HepG2 (cell line): ENCODE measurements around the gene FHIT. TPM values are rescaled to one million over a fixed set of nuclear protein-coding genes. Genes with fewer than 3 reads are reported as not detected.

ENCODE experiments used
- ATAC-seq: fragments of 200-7000 bp; cut with Tn5 transposase; 3 replicates; pipeline ENCODE4 v1.9.1; 2020; ENCODE audit warnings: mild to moderate bottlenecking, moderate library complexity
- BruUV-seq: library from RNA; stranded (reverse); fragments of 400-500 nt; replicated peaks from 2 replicates; lab custom pipeline; 2021; lab: Mats Ljungman, UMichigan
- CTCF ChIA-PET: fragments of 300-600 bp; formaldehyde crosslinking; extraction: SDS; loops from one replicate; lab custom pipeline; 2021; ENCODE audit warnings: low total read pairs, inconsistent platforms, low intra/inter-chr PET ratio; lab: Yijun Ruan, JAX
- POLR2A ChIA-PET: fragments of 350-600 bp; sonication (Branson Sonifier 250); formaldehyde crosslinking; loops from one replicate; lab custom pipeline; 2020; ENCODE audit warnings: antibody characterized with exemption, inconsistent platforms; lab: Yijun Ruan, JAX
- DNase-seq: peaks from one replicate; pipeline ENCODE4 v3.0.0-alpha.2; 2015; ENCODE audit warnings: low spot score
- FAIRE-seq: peaks from 3 replicates; lab custom pipeline; 2011; peaks lifted over from hg19 to GRCh38; lab: Jason Lieb, UNC
- H2AFZ ChIP-seq: one replicate; pipeline ENCODE4 v1.6.1; 2011; ENCODE audit warnings: low read length, inconsistent platforms
- H3K27ac ChIP-seq: fragments of 300-600 bp; 3 replicates; pipeline ENCODE4 v1.8.0; 2011; ENCODE audit warnings: mixed run types, mild to moderate bottlenecking, mixed read lengths, low read length, inconsistent platforms; ENCODE audit not compliant: insufficient read depth; ENCODE audit errors: extremely low read length
- H3K27me3 ChIP-seq, 2 experiments: fragments of 200-600 bp in 1 of 2; 2 replicates in 1 of 2; 3 replicates in 1 of 2; pipeline versions ENCODE4 v1.6.0 to v1.8.0; 2011; ENCODE audit warnings: low read length in 2 of 2, mild to moderate bottlenecking in 2 of 2, moderate library complexity in 2 of 2, inconsistent platforms in 1 of 2; ENCODE audit not compliant: insufficient read depth in 2 of 2, control insufficient read depth in 1 of 2
- H3K36me3 ChIP-seq, 2 experiments: fragments of 200-600 bp in 1 of 2; replicated peaks in 1 of 2; 2 replicates in 1 of 2; 3 replicates in 1 of 2; pipeline versions ENCODE4 v1.5.1 to v1.8.0; 2011; ENCODE audit warnings: low read length in 2 of 2, inconsistent platforms in 1 of 2; ENCODE audit not compliant: insufficient read depth in 2 of 2, control insufficient read depth in 1 of 2
- H3K4me1 ChIP-seq: 2 replicates; pipeline ENCODE4 v1.5.1; 2012; ENCODE audit warnings: low read length, inconsistent platforms; ENCODE audit not compliant: insufficient read depth
- H3K4me2 ChIP-seq: 2 replicates; pipeline ENCODE4 v1.6.0; 2011; ENCODE audit warnings: low read depth, low read length, inconsistent platforms
- H3K4me3 ChIP-seq, 3 experiments: fragments of 200-600 bp in 1 of 3; sonication (generic), shearing (Covaris generic) in 1 of 3; replicated peaks in 1 of 3; 2 replicates each; pipeline ENCODE4 v1.5.1; 2011 to 2016; ENCODE audit warnings: low read length in 3 of 3, inconsistent platforms in 2 of 3, low read depth in 2 of 3, mild to moderate bottlenecking in 2 of 3, control low read depth in 1 of 3, mixed read lengths in 1 of 3; ENCODE audit not compliant: insufficient read depth in 1 of 3
- H3K79me2 ChIP-seq: one replicate; pipeline ENCODE4 v1.6.1; 2011; ENCODE audit warnings: low read length, inconsistent platforms; ENCODE audit not compliant: insufficient read depth
- H3K9ac ChIP-seq: 2 replicates; pipeline ENCODE4 v1.6.0; 2011; ENCODE audit warnings: mild to moderate bottlenecking, low read depth, low read length, inconsistent platforms; ENCODE audit not compliant: insufficient read depth
- H3K9me3 ChIP-seq: 2 replicates; pipeline ENCODE4 v1.5.1; 2012; ENCODE audit warnings: mild to moderate bottlenecking, low read length
- H4K20me1 ChIP-seq: 2 replicates; pipeline ENCODE4 v1.6.0; 2011; ENCODE audit warnings: inconsistent platforms, mild to moderate bottlenecking, low read length, moderate library complexity; ENCODE audit not compliant: insufficient read depth
- ATF7-NPFF ChIP-seq: sonication (generic); formaldehyde crosslinking; IDR thresholded peaks from 2 replicates; pipeline ENCODE4 v1.8.1; 2023; ENCODE audit warnings: mild to moderate bottlenecking, low read depth, missing genetic modification reagents, moderate library complexity
- GZF1 ChIP-seq: sonication (generic); formaldehyde crosslinking; IDR thresholded peaks from 2 replicates; pipeline ENCODE4 v1.5.1; 2020; ENCODE audit warnings: mild to moderate bottlenecking, missing genetic modification reagents
- HOMEZ ChIP-seq: IDR thresholded peaks from 2 replicates; pipeline ENCODE4 v1.6.1; 2016; ENCODE audit warnings: low read depth
- HOXA5 ChIP-seq: sonication (generic); formaldehyde crosslinking; IDR thresholded peaks from 2 replicates; pipeline ENCODE4 v1.4.0; 2020; ENCODE audit warnings: missing genetic modification reagents
- HOXD1 ChIP-seq: sonication (generic); formaldehyde crosslinking; IDR thresholded peaks from 2 replicates; pipeline ENCODE4 v1.5.0; 2020; ENCODE audit warnings: missing genetic modification reagents
- MXD4 ChIP-seq: IDR thresholded peaks from 2 replicates; pipeline ENCODE4 v1.6.1; 2016; ENCODE audit warnings: mild to moderate bottlenecking, missing biosample characterization, missing genetic modification reagents
- POLR2A ChIP-seq, 2 experiments: IDR thresholded peaks; 2 replicates each; pipeline ENCODE4 v1.6.1; 2011; ENCODE audit warnings: low read depth in 2 of 2, low read length in 2 of 2, mild to moderate bottlenecking in 1 of 2, moderate library complexity in 1 of 2; ENCODE audit not compliant: insufficient read depth in 1 of 2
- TCF12 ChIP-seq, 2 experiments: fragments of 450-650 bp in 1 of 2; sonication (generic) in 1 of 2; formaldehyde crosslinking in 1 of 2; IDR thresholded peaks; 2 replicates each; pipeline versions ENCODE4 v1.6.1 to v1.8.0; 2017 to 2022; ENCODE audit warnings: antibody characterized with exemption in 1 of 2, mild to moderate bottlenecking in 1 of 2, missing genetic modification reagents in 1 of 2, moderate library complexity in 1 of 2
- ZBTB49 ChIP-seq: sonication (generic); formaldehyde crosslinking; IDR thresholded peaks from 2 replicates; pipeline ENCODE4 v1.4.0; 2020; ENCODE audit warnings: missing genetic modification reagents, borderline replicate concordance
- ZIK1 ChIP-seq: sonication (generic); formaldehyde crosslinking; IDR thresholded peaks from 2 replicates; pipeline ENCODE4 v1.5.0; 2020; ENCODE audit warnings: mild to moderate bottlenecking, low read depth, missing genetic modification reagents, borderline replicate concordance
- ZNF3 ChIP-seq: IDR thresholded peaks from 2 replicates; pipeline ENCODE4 v1.7.0; 2017; ENCODE audit warnings: inconsistent platforms
- ZNF33B ChIP-seq: sonication (generic); formaldehyde crosslinking; IDR thresholded peaks from 2 replicates; pipeline ENCODE4 v1.5.1; 2020; ENCODE audit warnings: mild to moderate bottlenecking, missing genetic modification reagents
- ZNF547 ChIP-seq: sonication (generic); formaldehyde crosslinking; IDR thresholded peaks from 2 replicates; pipeline ENCODE4 v1.5.1; 2020; ENCODE audit warnings: mild to moderate bottlenecking, missing genetic modification reagents
- ZNF562 ChIP-seq: sonication (generic); formaldehyde crosslinking; IDR thresholded peaks from 2 replicates; pipeline ENCODE4 v1.8.0; 2022; ENCODE audit warnings: missing genetic modification reagents, borderline replicate concordance
- ZNF768 ChIP-seq: sonication (generic); formaldehyde crosslinking; IDR thresholded peaks from 2 replicates; pipeline ENCODE4 v1.4.0; 2020; ENCODE audit warnings: missing genetic modification reagents
- ZNF792 ChIP-seq: IDR thresholded peaks from 2 replicates; pipeline ENCODE4 v1.6.1; 2016
- WGBS: methylation state at CpG from one replicate; pipeline ENCODE4 v1.1.6; 2017; ENCODE audit warnings: low lambda C conversion rate; 5-methylcytosine and 5-hydroxymethylcytosine counted together
- in situ Hi-C: cut with HindIII; loops from 2 replicates; pipeline ENCODE4 v1.10.0; 2017; ENCODE audit warnings: low pct_unique_long_range_greater_than_20kb; ENCODE audit not compliant: extremely low pct_ligation_motif_present
- intact Hi-C: fragments of 100-400 bp; cut with micrococcal nuclease; formaldehyde crosslinking; loops from one replicate; pipeline ENCODE4 v1.10.0; 2022; ENCODE audit not compliant: unreplicated experiment
- polyA plus RNA-seq, 8 experiments: library from polyadenylated mRNA; depleted of rRNA in 3 of 8; stranded (reverse) in 7 of 8; unstranded in 1 of 8; fragments of >200 nt; fragmentation: Illumina TruSeq in 4 of 8; extraction: Trizol in 4 of 8; gene quantifications; 2 replicates each; pipeline versions ENCODE4 v1.2.1 to v1.2.3, GENCODE V29; 2011 to 2016; ENCODE audit warnings: low read depth in 4 of 8, missing spikeins in 1 of 8, mixed read lengths in 1 of 8; ENCODE audit not compliant: insufficient read depth in 1 of 8
- total RNA-seq, 5 experiments: library from RNA; depleted of rRNA; stranded (reverse); fragments of >200 nt; fragmentation: Illumina TruSeq; extraction: Trizol; gene quantifications; 2 replicates each; pipeline ENCODE4 v1.2.3, GENCODE V29; 2016; ENCODE audit warnings: low read depth in 1 of 5
- TF ChIP-seq, protein P1 (sequence below): sonication (generic); formaldehyde crosslinking; IDR thresholded peaks from 2 replicates; pipeline ENCODE4 v1.5.1; 2020; ENCODE audit warnings: mild to moderate bottlenecking, moderate library complexity, missing genetic modification reagents
- TF ChIP-seq, protein P2 (sequence below): sonication (generic); formaldehyde crosslinking; IDR thresholded peaks from 2 replicates; pipeline ENCODE4 v1.4.0; 2020; ENCODE audit warnings: missing genetic modification reagents, mild to moderate bottlenecking, borderline replicate concordance

FHIT gene
- total and polyA plus RNA-seq, 2 of the 13 experiments (the other 11 are each of a cell fraction or from before 2014, with no cell fraction given), result 4.0 to 4.6 TPM

DNA sequence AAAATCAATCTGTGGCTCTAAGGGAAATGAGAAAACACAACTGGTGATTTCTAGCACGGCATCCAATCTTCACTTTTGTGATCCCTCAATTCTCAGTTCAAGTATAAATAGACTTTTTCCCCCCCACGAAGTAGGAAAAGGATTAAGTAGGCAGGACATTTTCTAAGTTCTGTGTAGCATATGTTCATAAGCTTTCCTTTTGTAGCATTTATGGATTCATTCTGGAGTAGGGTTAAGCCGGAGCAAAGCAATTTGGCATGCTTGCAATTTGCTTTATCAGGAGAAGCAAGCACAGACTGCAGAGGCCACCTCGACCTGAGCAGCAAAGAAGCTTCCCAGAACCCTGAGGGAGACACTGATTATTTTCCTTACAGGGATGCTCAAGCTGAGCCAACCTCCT lies 66.3 kb downstream of the FHIT start:
- in situ Hi-C loops (no loop called here), intact Hi-C loops (no loop called here)
- no peak for TF ChIP-seq ZBTB49 (CRISPR knock-in tag)
- no peak for TF ChIP-seq POLR2A (IDR thresholded peaks at IDR 0.05; ENCODE audit: insufficient read depth in 1 of 2, low read depth in 2 of 2, low read length in 2 of 2)
- no peak for TF ChIP-seq ZNF3 (CRISPR knock-in tag)
- TF ChIP-seq ZNF33B, result no peak
- no peak for TF ChIP-seq ZNF792 (CRISPR knock-in tag)
- TF ChIP-seq ZNF547 (CRISPR knock-in tag), result no peak
- TF ChIP-seq, protein P1, sequence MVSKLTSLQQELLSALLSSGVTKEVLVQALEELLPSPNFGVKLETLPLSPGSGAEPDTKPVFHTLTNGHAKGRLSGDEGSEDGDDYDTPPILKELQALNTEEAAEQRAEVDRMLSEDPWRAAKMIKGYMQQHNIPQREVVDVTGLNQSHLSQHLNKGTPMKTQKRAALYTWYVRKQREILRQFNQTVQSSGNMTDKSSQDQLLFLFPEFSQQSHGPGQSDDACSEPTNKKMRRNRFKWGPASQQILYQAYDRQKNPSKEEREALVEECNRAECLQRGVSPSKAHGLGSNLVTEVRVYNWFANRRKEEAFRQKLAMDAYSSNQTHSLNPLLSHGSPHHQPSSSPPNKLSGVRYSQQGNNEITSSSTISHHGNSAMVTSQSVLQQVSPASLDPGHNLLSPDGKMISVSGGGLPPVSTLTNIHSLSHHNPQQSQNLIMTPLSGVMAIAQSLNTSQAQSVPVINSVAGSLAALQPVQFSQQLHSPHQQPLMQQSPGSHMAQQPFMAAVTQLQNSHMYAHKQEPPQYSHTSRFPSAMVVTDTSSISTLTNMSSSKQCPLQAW (CRISPR knock-in tag), result no peak
- no peak for TF ChIP-seq ZIK1
- TF ChIP-seq TCF12 (IDR thresholded peaks at IDR 0.05), result no peak
- TF ChIP-seq TCF12 (CRISPR knock-in tag; IDR thresholded peaks at IDR 0.05), result no peak
- TF ChIP-seq HOMEZ (CRISPR knock-in tag), result no peak
- TF ChIP-seq ZNF768, result no peak
- no peak for TF ChIP-seq ZNF562 (CRISPR knock-in tag)
- no peak for TF ChIP-seq HOXD1 (CRISPR knock-in tag)
- TF ChIP-seq ATF7-NPFF (CRISPR knock-in tag), result no peak
- TF ChIP-seq GZF1 (CRISPR knock-in tag), result no peak
- TF ChIP-seq, protein P2, sequence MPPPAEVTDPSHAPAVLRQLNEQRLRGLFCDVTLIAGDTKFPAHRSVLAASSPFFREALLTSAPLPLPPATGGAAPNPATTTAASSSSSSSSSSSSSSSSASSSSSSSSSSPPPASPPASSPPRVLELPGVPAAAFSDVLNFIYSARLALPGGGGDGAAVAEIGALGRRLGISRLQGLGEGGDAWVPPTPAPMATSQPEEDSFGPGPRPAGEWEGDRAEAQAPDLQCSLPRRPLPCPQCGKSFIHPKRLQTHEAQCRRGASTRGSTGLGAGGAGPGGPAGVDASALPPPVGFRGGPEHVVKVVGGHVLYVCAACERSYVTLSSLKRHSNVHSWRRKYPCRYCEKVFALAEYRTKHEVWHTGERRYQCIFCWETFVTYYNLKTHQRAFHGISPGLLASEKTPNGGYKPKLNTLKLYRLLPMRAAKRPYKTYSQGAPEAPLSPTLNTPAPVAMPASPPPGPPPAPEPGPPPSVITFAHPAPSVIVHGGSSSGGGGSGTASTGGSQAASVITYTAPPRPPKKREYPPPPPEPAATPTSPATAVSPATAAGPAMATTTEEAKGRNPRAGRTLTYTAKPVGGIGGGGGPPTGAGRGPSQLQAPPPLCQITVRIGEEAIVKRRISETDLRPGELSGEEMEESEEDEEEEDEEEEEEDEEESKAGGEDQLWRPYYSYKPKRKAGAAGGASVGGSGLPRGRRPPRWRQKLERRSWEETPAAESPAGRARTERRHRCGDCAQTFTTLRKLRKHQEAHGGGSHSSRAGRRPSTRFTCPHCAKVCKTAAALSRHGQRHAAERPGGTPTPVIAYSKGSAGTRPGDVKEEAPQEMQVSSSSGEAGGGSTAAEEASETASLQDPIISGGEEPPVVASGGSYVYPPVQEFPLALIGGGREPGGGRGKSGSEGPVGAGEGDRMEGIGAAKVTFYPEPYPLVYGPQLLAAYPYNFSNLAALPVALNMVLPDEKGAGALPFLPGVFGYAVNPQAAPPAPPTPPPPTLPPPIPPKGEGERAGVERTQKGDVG (CRISPR knock-in tag), result no peak
- TF ChIP-seq MXD4 (CRISPR knock-in tag), result no peak
- no peak for TF ChIP-seq HOXA5 (CRISPR knock-in tag)
- Histone ChIP-seq H4K20me1 (no peaks in the 10 kb centered on the region), H3K79me2 (no peaks in the 10 kb centered on the region), H3K4me2 (no peak overlapping the region), H3K9me3 (no peaks in the 10 kb centered on the region), H3K27me3 (no peaks in the 10 kb centered on the region), H3K4me3 (no peak overlapping the region), H2AFZ (no peak overlapping the region), H3K9ac (no peak overlapping the region), H3K27ac (no peak overlapping the region), H3K36me3 (no peaks in the 10 kb centered on the region), H3K4me1 (peaks cover 8% of the 10 kb centered on the region; the same call in 1 of the 2 replicates)
- no peak for ATAC-seq
- WGBS, result 79% methylated on average over 4 of the region's 4 CpGs
- no TSS peak for BruUV-seq
- FAIRE-seq, result no peak
- CTCF ChIA-PET, result no interaction called here
- POLR2A ChIA-PET, result no interaction called here
- DNase-seq, result no peak
